ENCODE measurements around the gene CYSLTR1.

GRCh38 chrX:78329486-78329885, 2.1 kb upstream of the CYSLTR1 start:
- TF ChIP-seq CTCF (conservative IDR thresholded peaks at IDR 0.05; ENCODE audit: low read depth, low read length) (no peak), EZH2 (IDR thresholded peaks at IDR 0.05; ENCODE audit: borderline replicate concordance, low read depth, low read length, poor library complexity, severe bottlenecking) (no peak)
